HepG2 (cell line): Measurements from ENCODE around the gene IDNK. TPM values are rescaled to one million over a fixed set of nuclear protein-coding genes. Genes with fewer than 3 reads are reported as not detected.

Experiments
- ATM ChIP-seq: fragments of 450-650 bp; IDR thresholded peaks from 2 replicates; pipeline ENCODE4 v1.7.1; 2017; ENCODE audit warnings: mild to moderate bottlenecking, borderline replicate concordance
- JUNB ChIP-seq: sonication (generic); formaldehyde crosslinking; IDR thresholded peaks from 2 replicates; pipeline ENCODE4 v1.8.0; 2022; ENCODE audit warnings: missing genetic modification reagents, mild to moderate bottlenecking, borderline replicate concordance
- MXD3 ChIP-seq: IDR thresholded peaks from 2 replicates; pipeline ENCODE4 v1.6.1; 2016; ENCODE audit warnings: mild to moderate bottlenecking, missing biosample characterization, missing genetic modification reagents
- SRSF1 ChIP-seq: fragments of 200-400 bp; formaldehyde crosslinking; optimal IDR thresholded peaks from 2 replicates; pipeline ENCODE3; 2017; ENCODE audit warnings: mild to moderate bottlenecking, low read depth, low read length, moderate library complexity
- STAG1 ChIP-seq: sonication (generic); formaldehyde crosslinking; IDR thresholded peaks from 2 replicates; pipeline ENCODE4 v1.4.0; 2020; ENCODE audit warnings: missing genetic modification reagents
- TCF12 ChIP-seq, 2 experiments: fragments of 450-650 bp in 1 of 2; sonication (generic) in 1 of 2; formaldehyde crosslinking in 1 of 2; IDR thresholded peaks; 2 replicates each; pipeline versions ENCODE4 v1.6.1 to v1.8.0; 2017 to 2022; ENCODE audit warnings: antibody characterized with exemption in 1 of 2, mild to moderate bottlenecking in 1 of 2, missing genetic modification reagents in 1 of 2, moderate library complexity in 1 of 2
- ZBTB42 ChIP-seq: sonication (generic); formaldehyde crosslinking; IDR thresholded peaks from 2 replicates; pipeline ENCODE4 v1.5.0; 2020; ENCODE audit warnings: mild to moderate bottlenecking, missing genetic modification reagents
- ZNF253 ChIP-seq: sonication (generic); formaldehyde crosslinking; IDR thresholded peaks from 2 replicates; pipeline ENCODE4 v1.8.0; 2022; ENCODE audit warnings: mild to moderate bottlenecking, missing genetic modification reagents, borderline replicate concordance
- ZNF264 ChIP-seq: sonication (generic); formaldehyde crosslinking; IDR thresholded peaks from 2 replicates; pipeline ENCODE4 v1.4.0; 2020; ENCODE audit warnings: missing genetic modification reagents
- ZNF576 ChIP-seq: sonication (generic); formaldehyde crosslinking; IDR thresholded peaks from 2 replicates; pipeline ENCODE4 v1.4.0; 2020; ENCODE audit warnings: mild to moderate bottlenecking, missing genetic modification reagents
- polyA plus RNA-seq, 8 experiments: library from polyadenylated mRNA; depleted of rRNA in 3 of 8; stranded (reverse) in 7 of 8; unstranded in 1 of 8; fragments of >200 nt; fragmentation: Illumina TruSeq in 4 of 8; extraction: Trizol in 4 of 8; gene quantifications; 2 replicates each; pipeline versions ENCODE4 v1.2.1 to v1.2.3, GENCODE V29; 2011 to 2016; ENCODE audit warnings: low read depth in 4 of 8, missing spikeins in 1 of 8, mixed read lengths in 1 of 8; ENCODE audit not compliant: insufficient read depth in 1 of 8
- total RNA-seq, 5 experiments: library from RNA; depleted of rRNA; stranded (reverse); fragments of >200 nt; fragmentation: Illumina TruSeq; extraction: Trizol; gene quantifications; 2 replicates each; pipeline ENCODE4 v1.2.3, GENCODE V29; 2016; ENCODE audit warnings: low read depth in 1 of 5
- TF ChIP-seq, protein P1 (sequence below): sonication (generic); formaldehyde crosslinking; IDR thresholded peaks from 2 replicates; pipeline ENCODE4 v1.4.0; 2020; ENCODE audit warnings: mild to moderate bottlenecking, low read depth, missing genetic modification reagents
- TF ChIP-seq, protein P2 (sequence below): sonication (generic); formaldehyde crosslinking; IDR thresholded peaks from 2 replicates; pipeline ENCODE4 v1.4.0; 2020; ENCODE audit warnings: missing genetic modification reagents, borderline replicate concordance
- TF ChIP-seq, protein P3 (sequence below): sonication (generic); formaldehyde crosslinking; IDR thresholded peaks from 2 replicates; pipeline ENCODE4 v1.4.0; 2020; ENCODE audit warnings: missing genetic modification reagents, mild to moderate bottlenecking, borderline replicate concordance
- TF ChIP-seq, protein P4 (sequence below): sonication (generic); formaldehyde crosslinking; IDR thresholded peaks from 2 replicates; pipeline ENCODE4 v1.4.0; 2020; ENCODE audit warnings: missing genetic modification reagents

Gene IDNK
- total and polyA plus RNA-seq, 2 of the 13 experiments (the other 11 are each of a cell fraction or from before 2014, with no cell fraction given), result 3.1 to 4.8 TPM

- TF ChIP-seq, protein P1, sequence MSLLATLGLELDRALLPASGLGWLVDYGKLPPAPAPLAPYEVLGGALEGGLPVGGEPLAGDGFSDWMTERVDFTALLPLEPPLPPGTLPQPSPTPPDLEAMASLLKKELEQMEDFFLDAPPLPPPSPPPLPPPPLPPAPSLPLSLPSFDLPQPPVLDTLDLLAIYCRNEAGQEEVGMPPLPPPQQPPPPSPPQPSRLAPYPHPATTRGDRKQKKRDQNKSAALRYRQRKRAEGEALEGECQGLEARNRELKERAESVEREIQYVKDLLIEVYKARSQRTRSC (CRISPR knock-in tag), result 0 out of 2 replicates have a peak, but pooled peaks have one; percentile 47
- TF ChIP-seq STAG1 (CRISPR knock-in tag) (no peak), ZNF576 (CRISPR knock-in tag) (no peak), JUNB (no peak), TCF12 (IDR thresholded peaks at IDR 0.05) (no peak), TCF12 (CRISPR knock-in tag; IDR thresholded peaks at IDR 0.05) (0 out of 2 replicates have a peak, but pooled peaks have one; percentile 38), ZNF253 (CRISPR knock-in tag) (no peak), MXD3 (CRISPR knock-in tag) (no peak), ZBTB42 (CRISPR knock-in tag) (no peak), ZNF264 (CRISPR knock-in tag) (peak; percentile 92), ATM (no peak), SRSF1 (no peak)
- TF ChIP-seq, protein P2, sequence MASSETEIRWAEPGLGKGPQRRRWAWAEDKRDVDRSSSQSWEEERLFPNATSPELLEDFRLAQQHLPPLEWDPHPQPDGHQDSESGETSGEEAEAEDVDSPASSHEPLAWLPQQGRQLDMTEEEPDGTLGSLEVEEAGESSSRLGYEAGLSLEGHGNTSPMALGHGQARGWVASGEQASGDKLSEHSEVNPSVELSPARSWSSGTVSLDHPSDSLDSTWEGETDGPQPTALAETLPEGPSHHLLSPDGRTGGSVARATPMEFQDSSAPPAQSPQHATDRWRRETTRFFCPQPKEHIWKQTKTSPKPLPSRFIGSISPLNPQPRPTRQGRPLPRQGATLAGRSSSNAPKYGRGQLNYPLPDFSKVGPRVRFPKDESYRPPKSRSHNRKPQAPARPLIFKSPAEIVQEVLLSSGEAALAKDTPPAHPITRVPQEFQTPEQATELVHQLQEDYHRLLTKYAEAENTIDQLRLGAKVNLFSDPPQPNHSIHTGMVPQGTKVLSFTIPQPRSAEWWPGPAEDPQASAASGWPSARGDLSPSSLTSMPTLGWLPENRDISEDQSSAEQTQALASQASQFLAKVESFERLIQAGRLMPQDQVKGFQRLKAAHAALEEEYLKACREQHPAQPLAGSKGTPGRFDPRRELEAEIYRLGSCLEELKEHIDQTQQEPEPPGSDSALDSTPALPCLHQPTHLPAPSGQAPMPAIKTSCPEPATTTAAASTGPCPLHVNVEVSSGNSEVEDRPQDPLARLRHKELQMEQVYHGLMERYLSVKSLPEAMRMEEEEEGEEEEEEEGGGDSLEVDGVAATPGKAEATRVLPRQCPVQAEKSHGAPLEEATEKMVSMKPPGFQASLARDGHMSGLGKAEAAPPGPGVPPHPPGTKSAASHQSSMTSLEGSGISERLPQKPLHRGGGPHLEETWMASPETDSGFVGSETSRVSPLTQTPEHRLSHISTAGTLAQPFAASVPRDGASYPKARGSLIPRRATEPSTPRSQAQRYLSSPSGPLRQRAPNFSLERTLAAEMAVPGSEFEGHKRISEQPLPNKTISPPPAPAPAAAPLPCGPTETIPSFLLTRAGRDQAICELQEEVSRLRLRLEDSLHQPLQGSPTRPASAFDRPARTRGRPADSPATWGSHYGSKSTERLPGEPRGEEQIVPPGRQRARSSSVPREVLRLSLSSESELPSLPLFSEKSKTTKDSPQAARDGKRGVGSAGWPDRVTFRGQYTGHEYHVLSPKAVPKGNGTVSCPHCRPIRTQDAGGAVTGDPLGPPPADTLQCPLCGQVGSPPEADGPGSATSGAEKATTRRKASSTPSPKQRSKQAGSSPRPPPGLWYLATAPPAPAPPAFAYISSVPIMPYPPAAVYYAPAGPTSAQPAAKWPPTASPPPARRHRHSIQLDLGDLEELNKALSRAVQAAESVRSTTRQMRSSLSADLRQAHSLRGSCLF, result no peak
- TF ChIP-seq, protein P3, sequence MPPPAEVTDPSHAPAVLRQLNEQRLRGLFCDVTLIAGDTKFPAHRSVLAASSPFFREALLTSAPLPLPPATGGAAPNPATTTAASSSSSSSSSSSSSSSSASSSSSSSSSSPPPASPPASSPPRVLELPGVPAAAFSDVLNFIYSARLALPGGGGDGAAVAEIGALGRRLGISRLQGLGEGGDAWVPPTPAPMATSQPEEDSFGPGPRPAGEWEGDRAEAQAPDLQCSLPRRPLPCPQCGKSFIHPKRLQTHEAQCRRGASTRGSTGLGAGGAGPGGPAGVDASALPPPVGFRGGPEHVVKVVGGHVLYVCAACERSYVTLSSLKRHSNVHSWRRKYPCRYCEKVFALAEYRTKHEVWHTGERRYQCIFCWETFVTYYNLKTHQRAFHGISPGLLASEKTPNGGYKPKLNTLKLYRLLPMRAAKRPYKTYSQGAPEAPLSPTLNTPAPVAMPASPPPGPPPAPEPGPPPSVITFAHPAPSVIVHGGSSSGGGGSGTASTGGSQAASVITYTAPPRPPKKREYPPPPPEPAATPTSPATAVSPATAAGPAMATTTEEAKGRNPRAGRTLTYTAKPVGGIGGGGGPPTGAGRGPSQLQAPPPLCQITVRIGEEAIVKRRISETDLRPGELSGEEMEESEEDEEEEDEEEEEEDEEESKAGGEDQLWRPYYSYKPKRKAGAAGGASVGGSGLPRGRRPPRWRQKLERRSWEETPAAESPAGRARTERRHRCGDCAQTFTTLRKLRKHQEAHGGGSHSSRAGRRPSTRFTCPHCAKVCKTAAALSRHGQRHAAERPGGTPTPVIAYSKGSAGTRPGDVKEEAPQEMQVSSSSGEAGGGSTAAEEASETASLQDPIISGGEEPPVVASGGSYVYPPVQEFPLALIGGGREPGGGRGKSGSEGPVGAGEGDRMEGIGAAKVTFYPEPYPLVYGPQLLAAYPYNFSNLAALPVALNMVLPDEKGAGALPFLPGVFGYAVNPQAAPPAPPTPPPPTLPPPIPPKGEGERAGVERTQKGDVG (CRISPR knock-in tag), result no peak
- TF ChIP-seq, protein P4, sequence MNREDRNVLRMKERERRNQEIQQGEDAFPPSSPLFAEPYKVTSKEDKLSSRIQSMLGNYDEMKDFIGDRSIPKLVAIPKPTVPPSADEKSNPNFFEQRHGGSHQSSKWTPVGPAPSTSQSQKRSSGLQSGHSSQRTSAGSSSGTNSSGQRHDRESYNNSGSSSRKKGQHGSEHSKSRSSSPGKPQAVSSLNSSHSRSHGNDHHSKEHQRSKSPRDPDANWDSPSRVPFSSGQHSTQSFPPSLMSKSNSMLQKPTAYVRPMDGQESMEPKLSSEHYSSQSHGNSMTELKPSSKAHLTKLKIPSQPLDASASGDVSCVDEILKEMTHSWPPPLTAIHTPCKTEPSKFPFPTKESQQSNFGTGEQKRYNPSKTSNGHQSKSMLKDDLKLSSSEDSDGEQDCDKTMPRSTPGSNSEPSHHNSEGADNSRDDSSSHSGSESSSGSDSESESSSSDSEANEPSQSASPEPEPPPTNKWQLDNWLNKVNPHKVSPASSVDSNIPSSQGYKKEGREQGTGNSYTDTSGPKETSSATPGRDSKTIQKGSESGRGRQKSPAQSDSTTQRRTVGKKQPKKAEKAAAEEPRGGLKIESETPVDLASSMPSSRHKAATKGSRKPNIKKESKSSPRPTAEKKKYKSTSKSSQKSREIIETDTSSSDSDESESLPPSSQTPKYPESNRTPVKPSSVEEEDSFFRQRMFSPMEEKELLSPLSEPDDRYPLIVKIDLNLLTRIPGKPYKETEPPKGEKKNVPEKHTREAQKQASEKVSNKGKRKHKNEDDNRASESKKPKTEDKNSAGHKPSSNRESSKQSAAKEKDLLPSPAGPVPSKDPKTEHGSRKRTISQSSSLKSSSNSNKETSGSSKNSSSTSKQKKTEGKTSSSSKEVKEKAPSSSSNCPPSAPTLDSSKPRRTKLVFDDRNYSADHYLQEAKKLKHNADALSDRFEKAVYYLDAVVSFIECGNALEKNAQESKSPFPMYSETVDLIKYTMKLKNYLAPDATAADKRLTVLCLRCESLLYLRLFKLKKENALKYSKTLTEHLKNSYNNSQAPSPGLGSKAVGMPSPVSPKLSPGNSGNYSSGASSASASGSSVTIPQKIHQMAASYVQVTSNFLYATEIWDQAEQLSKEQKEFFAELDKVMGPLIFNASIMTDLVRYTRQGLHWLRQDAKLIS, result no peak
Measured at GRCh38 chr9:83629433-83630104, 6.6 kb downstream of the IDNK start (continued).
